ENCODE results near the gene UBIAD1. TPM values are rescaled to one million over a fixed set of nuclear protein-coding genes. Genes with fewer than 3 reads are reported as not detected.

The UBIAD1 gene
- total and polyA plus RNA-seq, 9 of the 15 experiments (the other 6 are each of a cell fraction or from before 2014, with no cell fraction given): 6.2 to 34.3 (median 22.3) TPM

- TF ChIP-seq FOXM1 (IDR thresholded peaks at IDR 0.05; ENCODE audit: low read depth): no peak
- TF ChIP-seq FOXM1 (CRISPR knock-in tag; IDR thresholded peaks at IDR 0.05; ENCODE audit: low read depth): 0 out of 2 replicates have a peak, but pooled peaks have one; percentile 42
- no peak for TF ChIP-seq PHB2 (IDR thresholded peaks at IDR 0.05; ENCODE audit: low read depth)
- TF ChIP-seq XRCC3 (IDR thresholded peaks at IDR 0.05): no peak
- 0 out of 2 replicates have a peak, but pooled peaks have one; percentile 2 for TF ChIP-seq GMEB1 (CRISPR knock-in tag; IDR thresholded peaks at IDR 0.05)
- no peak for TF ChIP-seq PHF21A (IDR thresholded peaks at IDR 0.05; ENCODE audit: borderline replicate concordance, low read depth)
- no peak for TF ChIP-seq LARP7 (IDR thresholded peaks at IDR 0.05)
- TF ChIP-seq GTF2F1 (IDR thresholded peaks at IDR 0.05; ENCODE audit: low read depth, low read length): no peak
- no peak; the same call in 1 of the 2 replicates for TF ChIP-seq BHLHE40 (IDR thresholded peaks at IDR 0.05; ENCODE audit: low read length)
- TF ChIP-seq ARHGAP35 (IDR thresholded peaks at IDR 0.05; ENCODE audit: partially characterized antibody): no peak
- TF ChIP-seq YY1 (IDR thresholded peaks at IDR 0.05; ENCODE audit: borderline replicate concordance in 1 of 3, control insufficient read depth in 1 of 3, extremely low read depth in 1 of 3, insufficient read depth in 3 of 3, insufficient read length in 1 of 3, insufficient replicate concordance in 2 of 3, low read depth in 1 of 3, low read length in 2 of 3): no peak
- TF ChIP-seq ZNF696 (CRISPR knock-in tag; conservative IDR thresholded peaks at IDR 0.05): no peak
- no peak for TF ChIP-seq MTF1 (CRISPR knock-in tag; IDR thresholded peaks at IDR 0.05; ENCODE audit: borderline replicate concordance)
- peak; percentile 87 for TF ChIP-seq MAX (CRISPR knock-in tag; IDR thresholded peaks at IDR 0.05)
- TF ChIP-seq L3MBTL2 (IDR thresholded peaks at IDR 0.05): no peak
- no peak for TF ChIP-seq PTBP1 (IDR thresholded peaks at IDR 0.05; ENCODE audit: low read depth, low read length)
- TF ChIP-seq ZNF224 (CRISPR knock-in tag; IDR thresholded peaks at IDR 0.05): peak; percentile 71; the same call in 1 of the 2 replicates
- TF ChIP-seq ZBTB11 (CRISPR knock-in tag; IDR thresholded peaks at IDR 0.05): 0 out of 6 replicates have a peak, but pooled peaks of 1 of the 3 experiments have one; percentile 2
- no peak for TF ChIP-seq CGGBP1 (CRISPR knock-in tag; IDR thresholded peaks at IDR 0.05)
- TF ChIP-seq ELF2 (CRISPR knock-in tag; IDR thresholded peaks at IDR 0.05): no peak
Measured at GRCh38 chr1:11273595-11274234, 717 bp downstream of the UBIAD1 start (continued).
